ENCODE data around the gene SMAD6. TPM values are rescaled to one million over a fixed set of nuclear protein-coding genes. Genes with fewer than 3 reads are reported as not detected.

The SMAD6 gene
- total and polyA plus RNA-seq, 2 of the 4 experiments (the other 2 are of a cell fraction), result 4.8 to 8.5 TPM

- H3K18ac ChIP-seq (ENCODE audit: low read depth, low read length), result no peak overlapping the region
- WGBS, 2 experiments (ENCODE audit: extremely low coverage in 2 of 2, insufficient read length in 1 of 2), result no CpG with 5 or more reads among the region's 4 CpGs
- DNase-seq, result no peak
- H2BK5ac ChIP-seq (ENCODE audit: low read depth, low read length, poor library complexity, severe bottlenecking), result no peak overlapping the region
- H2AK9ac ChIP-seq (replicated peaks; ENCODE audit: low read depth, low read length, poor library complexity), result peak overlapping the region; percentile 66
- no TSS peak for BruUV-seq (replicated peaks)
- H4K20me1 ChIP-seq (ENCODE audit: insufficient read depth, low read length), result no peaks in the 10 kb centered on the region
- H3K14ac ChIP-seq (replicated peaks; ENCODE audit: low read depth, low read length), result peak overlapping the region; percentile 34; the same call in 1 of the 2 replicates
- no peaks in the 10 kb centered on the region for H3K36me3 ChIP-seq (ENCODE audit: control insufficient read depth, insufficient read depth, low read length)
- POLR2A ChIA-PET (ENCODE audit: unreplicated experiment), result no interaction called here
- no peak overlapping the region for H3K9ac ChIP-seq (ENCODE audit: low read depth, low read length)
- in situ Hi-C loops (cut with MboI; ENCODE audit: low sequenced_read_pairs) (no loop called here), intact Hi-C loops (cut with micrococcal nuclease) (no loop called here), dilution Hi-C loops (cut with HindIII; ENCODE audit: low sequenced_read_pairs, unreplicated experiment) (no loop called here)
- H3K56ac ChIP-seq (ENCODE audit: extremely low read depth, insufficient read depth, low read length), result no peak overlapping the region
- H3K4me2 ChIP-seq (ENCODE audit: low read depth, low read length), result no peak overlapping the region
- no peaks in the 10 kb centered on the region for H3K9me3 ChIP-seq (ENCODE audit: control insufficient read depth, insufficient read depth, low read length)
- peak overlapping the region; percentile 20; the same call in 1 of the 2 replicates for H2BK20ac ChIP-seq (ENCODE audit: low read depth, low read length)
- no peak overlapping the region for H2BK15ac ChIP-seq (ENCODE audit: low read depth, low read length)
- peaks cover 7% of the 10 kb centered on the region; the same call in 1 of the 2 replicates for H3K9me1 ChIP-seq (ENCODE audit: insufficient read depth, low read length)
- no peaks in the 10 kb centered on the region for H3K79me1 ChIP-seq (ENCODE audit: low read depth in 1 of 2, low read length in 2 of 2)
- no peak overlapping the region for H3K23ac ChIP-seq (ENCODE audit: low read depth, low read length)
- H2AFZ ChIP-seq (replicated peaks; ENCODE audit: low read length, poor library complexity), result peak overlapping the region; percentile 74
- H2AK5ac ChIP-seq (ENCODE audit: low read depth, low read length), result 0 out of 2 replicates have a peak overlapping the region, but pooled peaks have one; percentile 43
- H3K4ac ChIP-seq (ENCODE audit: low read depth, low read length), result 0 out of 2 replicates have a peak overlapping the region, but pooled peaks have one; percentile 5
- ATAC-seq (ENCODE audit: low read depth), result no peak
- no peak overlapping the region for H4K91ac ChIP-seq (ENCODE audit: insufficient read depth, low read depth, low read length)
- H3K4me3 ChIP-seq (ENCODE audit: insufficient read depth, low read depth, low read length), result no peak overlapping the region
- CTCF ChIA-PET, result no interaction called here
- TF ChIP-seq FOS (IDR thresholded peaks at IDR 0.05; ENCODE audit: low read depth, low read length), result no peak
- no peak for TF ChIP-seq BHLHE40 (IDR thresholded peaks at IDR 0.05; ENCODE audit: low read depth, low read length)
- no peak for TF ChIP-seq RCOR1 (IDR thresholded peaks at IDR 0.05; ENCODE audit: insufficient replicate concordance, low read length)
- no peak for TF ChIP-seq MAZ (IDR thresholded peaks at IDR 0.05; ENCODE audit: borderline replicate concordance, low read depth, low read length)
- no peak for TF ChIP-seq MAFK (IDR thresholded peaks at IDR 0.05; ENCODE audit: low read depth, low read length)
- TF ChIP-seq RFX5 (IDR thresholded peaks at IDR 0.05; ENCODE audit: low read depth, low read length), result no peak
- no peak for TF ChIP-seq MXI1 (IDR thresholded peaks at IDR 0.05; ENCODE audit: borderline replicate concordance, low read depth, low read length)
- no peak for TF ChIP-seq CTCF (conservative IDR thresholded peaks at IDR 0.05; ENCODE audit: low read depth, low read length)
- no peak for TF ChIP-seq USF2 (IDR thresholded peaks at IDR 0.05; ENCODE audit: low read depth, low read length)
- TF ChIP-seq SMC3 (IDR thresholded peaks at IDR 0.05; ENCODE audit: low read depth, low read length), result no peak
- TF ChIP-seq, protein P1, sequence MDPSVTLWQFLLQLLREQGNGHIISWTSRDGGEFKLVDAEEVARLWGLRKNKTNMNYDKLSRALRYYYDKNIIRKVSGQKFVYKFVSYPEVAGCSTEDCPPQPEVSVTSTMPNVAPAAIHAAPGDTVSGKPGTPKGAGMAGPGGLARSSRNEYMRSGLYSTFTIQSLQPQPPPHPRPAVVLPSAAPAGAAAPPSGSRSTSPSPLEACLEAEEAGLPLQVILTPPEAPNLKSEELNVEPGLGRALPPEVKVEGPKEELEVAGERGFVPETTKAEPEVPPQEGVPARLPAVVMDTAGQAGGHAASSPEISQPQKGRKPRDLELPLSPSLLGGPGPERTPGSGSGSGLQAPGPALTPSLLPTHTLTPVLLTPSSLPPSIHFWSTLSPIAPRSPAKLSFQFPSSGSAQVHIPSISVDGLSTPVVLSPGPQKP (IDR thresholded peaks at IDR 0.05; ENCODE audit: borderline replicate concordance, low read depth, low read length), result no peak
- TF ChIP-seq RAD21 (IDR thresholded peaks at IDR 0.05; ENCODE audit: low read length), result no peak
- no peak for TF ChIP-seq POLR2A (IDR thresholded peaks at IDR 0.05; ENCODE audit: low read depth, low read length)
- no peak for TF ChIP-seq CEBPB (IDR thresholded peaks at IDR 0.05; ENCODE audit: low read depth, low read length)
- H3K27ac ChIP-seq (ENCODE audit: insufficient read depth, low read length), result no peak overlapping the region
- no peaks in the 10 kb centered on the region for H3K27me3 ChIP-seq (ENCODE audit: control insufficient read depth, insufficient read depth, low read length)
- no peak overlapping the region for H4K5ac ChIP-seq (ENCODE audit: low read depth, low read length)
- no peak overlapping the region for H2BK120ac ChIP-seq (ENCODE audit: low read depth, low read length)
- peaks cover 2% of the 10 kb centered on the region for H3K4me1 ChIP-seq (ENCODE audit: control insufficient read depth, insufficient read depth, low read length)
- no peak overlapping the region for H4K8ac ChIP-seq (ENCODE audit: low read depth in 2 of 2, low read length in 2 of 2)
Measured at GRCh38 chr15:66821307-66821706, 119.3 kb downstream of the SMAD6 start.

All from IMR-90 (cell line).